HG03460 (cell line): ENCODE data around the gene LPP.

Source experiments
- ATAC-seq: cut with Tn5 transposase; IDR thresholded peaks from one replicate; pipeline ENCODE4 v1.9.1; 2021; ENCODE audit not compliant: unreplicated experiment

LPP gene

DNA sequence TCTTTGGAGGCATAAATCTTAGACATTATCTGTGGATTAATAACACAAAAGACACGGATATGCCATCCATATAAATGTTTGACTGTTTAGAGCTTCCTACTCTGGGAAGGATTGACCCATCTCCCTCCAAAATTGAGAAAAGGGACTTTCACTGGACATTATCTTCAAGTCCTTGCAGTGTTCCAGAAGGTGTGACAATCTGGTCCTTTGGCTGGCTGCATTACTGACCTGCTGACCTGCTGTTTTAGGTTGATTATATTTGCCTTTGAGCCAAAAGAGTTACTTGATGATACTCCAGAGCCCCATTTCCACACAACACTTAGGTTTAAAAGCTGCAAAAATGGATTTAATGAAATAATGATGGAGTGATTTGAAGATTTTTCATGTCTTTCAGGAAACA, 504.6 kb downstream of the LPP start:
- ATAC-seq, result no peak

- ATAC-seq, result no peak
Measured at GRCh38 chr3:188659449-188660090, 505.6 kb downstream of the LPP start.

- ATAC-seq, result no peak
Measured at GRCh38 chr3:188660415-188660814, 506.5 kb downstream of the LPP start.

GRCh38 chr3:188661806-188662205, 507.8 kb downstream of the LPP start:
- no peak for ATAC-seq

DNA sequence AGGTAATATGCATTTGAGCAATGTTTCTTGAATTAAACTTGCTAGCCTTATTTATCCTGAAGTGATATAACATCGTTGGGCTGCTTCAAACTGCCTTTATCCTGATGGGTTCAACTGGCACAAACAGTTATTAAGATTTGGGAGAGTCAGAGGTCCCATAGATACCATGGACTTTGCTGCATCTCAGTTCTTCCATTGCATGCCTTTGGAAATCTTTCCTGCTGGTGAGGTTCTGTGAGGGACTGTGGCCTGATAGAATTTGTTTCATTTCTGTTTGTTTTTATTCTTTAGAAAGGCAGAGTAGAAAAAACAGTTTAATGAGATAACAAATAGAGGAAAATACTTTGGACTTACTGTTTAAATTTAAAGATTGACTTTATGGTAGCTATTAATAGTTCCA, 508.3 kb downstream of the LPP start:
- no peak for ATAC-seq

DNA sequence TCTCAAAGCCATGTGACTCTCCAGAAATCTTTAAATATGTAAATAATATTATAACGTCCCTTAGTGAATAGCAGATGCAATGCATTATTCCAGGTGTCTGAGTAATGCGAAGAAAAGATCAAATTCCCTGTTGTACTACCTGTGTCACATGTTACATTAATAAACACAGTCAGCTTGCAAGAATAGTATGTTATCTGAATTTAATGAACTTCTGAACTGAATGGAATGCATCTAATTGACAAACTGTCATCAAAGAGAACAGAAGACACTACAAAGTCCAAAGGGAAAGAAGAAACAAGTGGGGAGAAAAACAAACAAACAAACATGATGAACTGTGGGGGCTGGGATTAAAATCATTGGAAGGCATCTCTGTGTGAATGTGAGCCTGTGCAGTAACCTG, 508.8 kb downstream of the LPP start:
- ATAC-seq, result no peak

GRCh38 chr3:188663839-188664238, 509.9 kb downstream of the LPP start:
- ATAC-seq, result no peak

DNA sequence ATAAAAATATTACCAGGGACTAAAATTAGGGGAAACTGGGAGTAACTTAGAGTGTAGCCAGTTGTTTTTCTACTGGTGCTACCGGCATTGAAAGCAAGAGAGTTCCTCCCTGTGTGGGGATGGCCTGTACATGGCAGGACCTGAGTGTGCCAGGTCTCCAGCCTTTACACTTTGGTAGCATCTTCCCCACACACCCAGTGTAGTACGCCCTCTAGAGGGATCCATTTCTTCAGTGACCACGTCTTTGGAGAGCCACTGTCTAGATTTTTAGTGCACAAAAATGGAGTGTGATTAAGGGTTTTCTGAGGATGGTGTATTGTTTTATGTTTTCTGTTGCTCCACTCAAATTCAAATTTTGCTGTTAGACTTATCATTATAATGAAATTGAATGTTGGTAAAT, 510.8 kb downstream of the LPP start:
- ATAC-seq, result no peak

- ATAC-seq, result no peak
Measured at GRCh38 chr3:188667926-188668325, 514.0 kb downstream of the LPP start.

DNA sequence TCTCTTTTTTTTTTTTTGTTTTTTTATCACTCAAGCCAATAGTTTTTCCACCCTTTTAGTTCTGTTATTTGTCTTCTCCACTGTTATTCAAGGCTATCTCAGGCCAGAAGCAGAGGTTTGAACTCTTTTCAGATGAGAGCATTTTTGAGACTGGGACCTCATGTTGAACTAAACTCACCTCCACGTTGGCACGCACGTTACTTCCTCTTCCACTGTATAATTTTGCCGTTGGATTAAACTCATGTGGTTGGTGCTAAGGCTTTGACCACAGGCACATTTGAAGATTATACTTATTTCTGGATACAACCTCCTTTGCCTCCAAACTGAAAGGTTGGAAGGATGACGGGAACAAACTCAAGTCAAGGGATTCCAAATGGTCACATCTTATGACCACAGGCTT, 516.5 kb downstream of the LPP start:
- no peak for ATAC-seq

DNA sequence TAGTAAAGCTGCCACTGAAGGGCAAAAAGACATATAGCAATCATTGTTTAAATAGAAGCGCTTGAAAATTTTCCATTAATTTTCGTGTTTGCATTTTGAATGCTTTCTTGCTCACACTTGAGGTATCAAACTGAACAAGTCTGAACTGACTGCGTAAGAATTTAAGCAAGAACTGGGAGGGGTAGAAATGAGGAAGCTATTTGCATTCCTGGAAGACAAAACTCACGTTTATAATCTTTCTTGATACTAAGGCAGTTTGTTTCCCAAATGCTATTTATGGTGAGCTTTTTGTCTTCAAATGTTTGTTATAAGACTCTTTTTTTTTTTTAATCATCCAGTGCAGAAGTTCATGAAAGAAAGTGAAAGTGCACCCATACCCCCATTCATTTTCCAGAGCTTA, 518.0 kb downstream of the LPP start:
- ATAC-seq, result no peak

DNA sequence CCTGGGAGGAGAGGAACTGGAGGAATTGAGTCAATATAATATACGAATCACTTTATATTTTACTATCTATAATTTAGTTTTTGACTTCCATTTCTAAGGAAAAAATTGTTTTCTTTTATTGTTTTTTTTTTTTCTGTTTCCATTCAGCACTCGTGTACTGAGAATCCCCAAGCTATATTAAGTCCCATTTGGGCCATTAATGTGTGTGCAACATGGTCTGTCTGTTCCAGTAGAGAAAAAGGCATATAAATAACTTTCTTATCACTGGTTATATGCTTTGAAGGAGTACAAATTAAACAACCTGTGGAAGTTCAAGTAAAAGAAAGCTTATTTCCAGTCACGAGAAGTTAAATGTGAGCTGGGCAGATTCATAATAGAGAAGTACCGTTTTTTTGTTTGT, 518.9 kb downstream of the LPP start:
- ATAC-seq, result no peak

DNA sequence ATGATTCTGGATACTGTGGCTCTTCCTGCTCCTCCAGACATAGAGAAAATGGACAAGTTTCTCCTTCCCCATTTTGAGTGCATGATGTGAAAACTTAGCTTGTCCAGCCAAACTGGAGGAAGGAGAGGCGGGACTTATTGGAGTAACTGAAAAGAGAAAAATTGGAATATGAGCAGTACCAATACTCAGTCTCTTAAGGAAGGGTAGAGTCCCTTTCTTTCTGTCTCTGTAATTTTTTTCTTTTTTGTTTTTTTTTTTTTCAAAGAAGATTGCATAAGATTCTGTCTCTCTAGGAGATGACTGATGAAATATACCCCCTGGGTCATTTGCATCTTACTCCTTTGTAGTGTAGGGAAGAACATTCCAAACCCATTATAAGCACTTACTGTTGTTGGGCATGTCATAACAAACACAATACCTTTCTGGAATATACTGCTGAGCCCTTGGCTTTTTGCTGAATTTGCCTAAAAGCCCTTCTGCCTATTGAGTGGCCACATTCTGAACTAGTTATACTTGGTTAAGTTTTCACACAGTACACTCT, 519.8 kb downstream of the LPP start:
- ATAC-seq, result no peak

DNA sequence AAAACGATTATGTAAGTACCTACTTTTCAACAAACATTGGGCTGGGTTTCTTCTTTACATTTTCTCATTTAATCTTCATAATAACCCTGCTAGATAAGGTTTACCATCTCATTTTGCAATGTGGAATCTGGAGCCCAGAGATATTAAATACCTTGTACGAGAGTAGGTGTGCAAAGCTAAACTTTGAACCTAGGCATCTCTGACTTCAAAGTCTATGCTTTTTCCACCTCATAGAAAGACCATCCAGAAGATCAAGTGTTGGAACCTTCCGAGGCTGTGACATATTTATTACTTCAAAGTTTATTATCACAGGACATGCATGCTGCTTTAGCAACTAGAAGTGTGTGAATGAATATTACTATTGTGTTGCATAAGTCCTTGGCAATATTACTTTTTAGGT, 520.6 kb downstream of the LPP start:
- ATAC-seq, result no peak

DNA sequence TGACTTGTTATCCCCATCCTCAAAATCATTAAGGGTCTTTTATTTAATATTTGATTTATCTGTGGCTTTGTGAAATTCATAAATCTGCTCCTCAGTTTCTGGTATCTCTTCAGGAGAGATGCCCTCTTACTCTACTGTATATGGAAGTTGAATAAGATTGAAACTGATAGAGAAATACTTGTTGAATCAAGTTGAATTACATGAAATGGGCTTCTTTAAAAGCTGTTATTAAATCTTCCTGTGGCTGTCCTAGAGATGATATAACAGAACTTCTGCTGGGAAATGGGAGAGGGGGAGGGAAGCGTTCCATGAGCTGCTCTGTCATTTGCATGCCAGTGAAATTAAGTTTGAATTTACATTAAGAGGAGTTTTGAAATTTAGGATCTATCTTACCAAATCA, 523.4 kb downstream of the LPP start:
- no peak for ATAC-seq

DNA sequence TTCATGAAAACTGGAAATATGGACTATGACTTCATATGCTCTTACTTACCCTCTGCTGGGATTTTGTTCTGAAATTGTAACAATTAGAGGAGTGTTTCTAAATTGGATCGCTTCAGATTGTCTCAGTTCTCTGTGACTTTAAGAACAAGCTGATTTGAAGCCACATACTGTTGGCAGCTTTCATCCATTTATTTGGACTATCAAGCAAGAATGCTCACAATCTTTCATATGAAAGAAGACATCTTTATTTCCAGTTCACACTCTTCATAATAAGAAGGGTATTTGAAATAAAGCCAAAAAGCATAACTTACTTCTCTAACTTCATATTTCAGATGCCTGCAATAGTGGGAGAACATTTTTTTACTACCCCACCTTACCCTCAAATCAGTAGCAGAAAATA, 526.2 kb downstream of the LPP start:
- ATAC-seq, result no peak

DNA sequence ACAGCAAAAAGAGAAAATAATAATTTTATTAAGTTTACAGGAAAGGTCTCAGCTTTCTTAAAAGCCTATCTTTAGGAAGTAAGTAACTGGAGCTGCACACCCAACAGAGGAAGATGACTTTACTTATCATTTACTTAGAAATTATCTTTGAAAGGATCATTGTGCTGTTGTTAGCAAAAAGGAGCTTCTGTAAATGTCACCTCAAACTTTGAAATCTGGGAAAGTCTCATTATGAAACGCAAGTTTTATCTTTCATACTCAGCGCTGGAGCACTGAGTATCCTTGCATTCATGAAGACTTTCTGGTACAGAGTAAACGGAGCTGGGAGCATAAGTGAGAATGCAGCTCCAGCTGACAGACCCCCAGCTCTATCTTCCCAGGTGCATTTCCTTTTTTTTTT, 526.6 kb downstream of the LPP start:
- no peak for ATAC-seq

- no peak for ATAC-seq
Measured at GRCh38 chr3:188682316-188682715, 528.4 kb downstream of the LPP start.

GRCh38 chr3:188683032-188683521, 529.1 kb downstream of the LPP start:
- no peak for ATAC-seq

DNA sequence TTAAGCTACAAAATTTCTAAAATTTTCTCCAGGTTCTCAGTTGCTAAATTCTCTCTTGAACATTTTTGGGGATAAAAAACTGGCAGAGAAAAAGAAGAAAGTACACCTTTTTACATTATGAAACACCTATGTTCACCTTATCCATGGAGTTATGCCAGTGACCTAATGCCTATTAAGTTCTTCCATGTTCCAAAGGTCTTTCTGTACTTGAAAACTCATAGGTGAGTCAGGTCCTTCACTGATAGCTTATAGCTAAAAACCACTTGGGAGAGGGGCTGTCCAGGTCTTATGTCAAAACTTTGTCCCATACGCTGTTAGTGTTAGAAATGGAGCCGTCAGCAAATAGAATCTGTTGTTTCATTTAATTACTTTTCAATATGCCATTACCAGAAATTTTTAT, 530.3 kb downstream of the LPP start:
- ATAC-seq, result no peak

GRCh38 chr3:188685789-188686188, 531.8 kb downstream of the LPP start:
- ATAC-seq, result no peak

DNA sequence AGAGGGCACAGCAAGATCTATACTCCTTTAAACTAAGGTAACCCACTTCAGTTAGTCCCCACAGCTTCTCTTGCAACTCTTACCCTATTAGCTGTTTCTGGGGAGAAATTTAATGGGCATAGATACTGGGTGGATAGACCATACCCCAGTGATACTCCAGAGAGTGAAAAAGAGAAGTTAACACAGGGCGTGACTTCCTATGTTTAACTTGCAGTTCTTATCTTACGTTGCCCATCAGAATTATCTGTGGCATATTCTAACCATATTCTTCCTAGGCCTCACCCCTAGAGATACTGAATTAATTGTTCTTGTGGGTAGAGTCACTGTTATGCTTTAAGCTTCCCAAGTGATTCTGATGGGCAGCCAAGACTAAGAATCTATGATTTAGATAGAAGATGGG, 532.4 kb downstream of the LPP start:
- ATAC-seq, result no peak

DNA sequence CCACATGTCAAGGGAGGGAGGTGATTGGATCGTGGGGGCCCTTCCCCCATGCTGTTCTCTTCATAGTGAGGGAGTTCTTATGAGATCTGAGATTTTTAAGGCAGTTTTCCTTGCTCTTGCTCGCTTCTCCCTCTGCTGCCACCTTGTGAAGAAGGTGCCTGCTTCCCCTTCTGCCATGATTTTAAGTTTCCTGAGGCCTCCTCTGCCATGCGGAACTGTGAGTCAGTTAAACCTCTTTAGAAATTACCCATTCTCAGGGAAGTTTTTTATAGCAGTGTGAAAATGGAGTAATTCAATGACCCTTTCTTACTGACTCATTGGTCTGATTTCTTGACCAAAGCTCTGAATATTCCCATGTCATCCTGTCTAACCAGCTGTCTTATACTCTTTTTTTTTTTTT, 533.4 kb downstream of the LPP start:
- ATAC-seq, result no peak
